Stimulated activated CD4-positive, alpha-beta T cell treated with anti-CD3 and anti-CD28 coated beads, Interleukin-4, amount 100 ng/mL, for 1 hour (primary cell): ENCODE measurements around the gene BPI.
"Not testable (repeated sequence)": the region's sequence is repeated elsewhere in the genome, so short reads cannot be mapped to it uniquely, and the experiment has no call there.

ENCODE experiments used
- DNase-seq: peaks from one replicate; pipeline ENCODE4 v3.0.0-alpha.2; 2020

The BPI gene

DNA sequence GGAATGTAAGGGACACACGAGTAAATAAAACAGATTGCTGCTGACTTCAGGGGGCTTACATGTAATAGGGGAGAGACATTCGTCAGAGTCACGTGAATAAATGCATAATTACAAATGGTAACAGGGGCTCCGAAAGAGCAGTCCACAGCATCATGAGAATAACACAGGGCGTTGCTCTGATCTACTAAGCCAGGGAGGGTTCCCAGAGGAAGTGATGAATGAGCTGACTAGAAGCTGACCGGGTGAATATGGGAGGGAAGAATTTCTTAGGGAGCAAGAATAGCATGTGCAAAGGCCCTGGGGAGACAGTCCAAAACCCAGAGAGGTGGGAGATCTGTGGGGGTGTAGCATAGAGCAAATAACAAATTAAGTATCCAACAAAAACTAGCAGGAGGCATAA lies 2.4 kb downstream of the BPI start:
- DNase-seq, result no peak

DNA sequence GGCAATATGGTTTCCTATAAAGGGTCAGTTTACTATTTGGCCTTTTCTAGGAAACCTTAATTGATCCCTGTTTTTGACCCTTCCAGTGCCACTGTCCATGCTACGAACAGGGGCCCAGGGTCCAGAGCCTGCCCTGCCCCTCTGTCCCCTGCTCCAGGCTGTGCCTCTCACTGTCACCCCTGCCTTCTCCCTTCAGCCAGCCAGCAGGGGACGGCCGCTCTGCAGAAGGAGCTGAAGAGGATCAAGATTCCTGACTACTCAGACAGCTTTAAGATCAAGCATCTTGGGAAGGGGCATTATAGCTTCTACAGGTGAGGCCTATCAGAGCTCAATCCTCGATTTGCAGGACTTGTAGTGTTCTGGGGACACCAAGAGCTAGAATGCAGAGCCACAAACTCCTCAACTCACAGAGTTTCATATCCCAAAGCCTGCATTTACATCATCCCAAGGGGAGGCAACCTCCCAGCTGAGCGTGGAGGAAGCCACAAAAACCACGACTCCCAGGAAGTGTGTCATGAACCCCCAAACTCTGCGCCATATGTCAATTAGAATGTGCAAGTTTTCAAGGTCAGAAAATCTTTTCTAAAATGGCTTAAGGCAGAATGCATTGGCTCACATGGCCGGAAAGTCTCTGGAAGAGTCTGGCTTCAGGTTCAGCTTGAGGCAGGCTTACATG lies 3.6 kb downstream of the BPI start:
- no peak for DNase-seq

DNA sequence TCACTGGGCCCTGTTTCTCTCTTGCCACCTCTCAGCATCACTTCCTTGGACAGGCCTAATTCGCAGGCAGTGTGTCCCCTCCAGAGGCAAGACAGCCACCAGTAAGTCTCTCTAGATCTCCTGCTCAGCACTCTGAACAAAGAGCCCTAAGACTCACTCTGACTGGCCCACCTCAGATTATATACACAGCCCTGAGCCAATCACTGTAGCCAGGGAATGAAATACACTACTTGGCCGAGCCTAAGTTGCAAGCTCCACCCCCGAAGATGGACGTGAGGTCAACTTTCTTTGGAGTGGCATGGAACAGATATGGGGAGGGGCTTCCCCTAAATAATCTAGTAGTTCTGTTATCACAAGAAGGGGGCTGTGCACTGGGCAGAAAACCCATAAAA lies 4.1 kb downstream of the BPI start:
- no peak for DNase-seq

- no peak for DNase-seq
Observed at GRCh38 chr20:38308447-38308846, 4.5 kb downstream of the BPI start.

DNA sequence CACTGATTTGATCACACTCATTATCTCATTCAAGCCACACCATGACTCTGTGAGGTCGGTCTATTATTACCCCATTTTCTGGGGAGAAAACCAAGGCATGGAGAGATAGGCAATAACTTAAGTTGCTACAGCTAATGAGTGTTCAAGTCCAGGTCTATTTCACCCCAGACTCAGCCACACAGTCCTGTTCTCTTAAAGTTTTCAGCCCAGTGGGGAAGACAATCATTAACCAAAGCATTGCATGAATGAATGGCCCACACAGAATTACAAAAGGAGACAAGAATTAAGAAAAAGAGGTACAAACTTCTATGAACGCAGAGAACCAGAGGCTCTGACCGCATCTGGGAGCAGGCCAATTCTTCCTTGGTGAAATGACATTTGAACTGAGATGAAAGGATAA lies 7.1 kb downstream of the BPI start:
- DNase-seq, result no peak

DNA sequence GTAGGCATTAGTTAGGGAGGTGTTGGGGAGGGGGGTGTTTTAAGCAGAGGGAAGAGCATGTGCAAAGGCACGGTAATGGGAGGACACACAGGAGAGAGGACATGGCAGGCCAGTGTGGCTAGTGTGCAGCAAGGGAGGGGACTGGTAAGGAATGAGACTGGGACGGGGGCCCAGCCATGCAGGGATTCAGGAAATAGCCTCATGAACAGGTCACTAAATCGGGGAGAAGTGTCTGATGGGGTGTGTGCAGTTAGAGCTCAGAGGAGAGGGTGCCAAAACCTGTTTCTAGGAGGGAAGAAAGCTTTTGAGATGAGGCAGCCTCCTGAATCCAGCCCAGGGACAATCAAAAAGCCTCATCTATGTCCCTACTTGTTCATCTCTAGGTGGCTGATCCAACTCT lies 7.5 kb downstream of the BPI start:
- no peak for DNase-seq

DNA sequence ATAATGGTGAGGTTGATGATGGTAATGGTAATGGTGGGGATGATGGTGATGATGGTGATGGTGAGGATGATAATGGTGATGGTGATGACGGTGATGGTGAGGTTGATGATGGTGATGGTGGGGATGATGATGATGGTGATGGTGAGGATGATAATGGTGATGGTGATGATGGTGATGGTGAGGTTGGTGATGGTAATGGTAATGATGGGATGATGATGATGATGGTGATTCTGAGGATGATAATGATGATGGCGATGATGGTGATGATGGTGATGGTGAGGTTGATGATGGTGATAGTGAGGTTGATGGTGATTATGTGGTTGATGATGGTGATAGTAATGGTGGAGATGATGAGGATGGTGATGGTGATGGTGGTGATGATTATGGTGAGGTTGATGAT lies 9.7 kb downstream of the BPI start:
- DNase-seq, result no peak

DNA sequence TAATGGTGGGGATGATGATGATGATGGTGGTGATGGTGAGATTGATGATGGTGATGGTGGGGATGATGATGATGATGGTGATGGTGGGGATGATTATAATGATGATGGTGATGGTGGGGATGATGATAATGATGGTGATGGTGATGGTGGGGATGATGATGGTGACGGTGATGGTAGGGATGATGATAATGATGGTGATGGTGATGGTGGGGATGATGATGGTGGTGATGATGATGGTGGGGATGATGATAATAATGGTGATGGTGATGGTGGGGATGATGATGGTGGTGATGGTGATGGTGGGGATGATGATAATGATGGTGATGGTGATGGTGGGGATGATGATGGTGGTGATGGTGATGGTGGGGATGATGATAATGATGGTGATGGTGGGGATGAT lies 10.4 kb downstream of the BPI start:
- not testable (repeated sequence) for DNase-seq

DNA sequence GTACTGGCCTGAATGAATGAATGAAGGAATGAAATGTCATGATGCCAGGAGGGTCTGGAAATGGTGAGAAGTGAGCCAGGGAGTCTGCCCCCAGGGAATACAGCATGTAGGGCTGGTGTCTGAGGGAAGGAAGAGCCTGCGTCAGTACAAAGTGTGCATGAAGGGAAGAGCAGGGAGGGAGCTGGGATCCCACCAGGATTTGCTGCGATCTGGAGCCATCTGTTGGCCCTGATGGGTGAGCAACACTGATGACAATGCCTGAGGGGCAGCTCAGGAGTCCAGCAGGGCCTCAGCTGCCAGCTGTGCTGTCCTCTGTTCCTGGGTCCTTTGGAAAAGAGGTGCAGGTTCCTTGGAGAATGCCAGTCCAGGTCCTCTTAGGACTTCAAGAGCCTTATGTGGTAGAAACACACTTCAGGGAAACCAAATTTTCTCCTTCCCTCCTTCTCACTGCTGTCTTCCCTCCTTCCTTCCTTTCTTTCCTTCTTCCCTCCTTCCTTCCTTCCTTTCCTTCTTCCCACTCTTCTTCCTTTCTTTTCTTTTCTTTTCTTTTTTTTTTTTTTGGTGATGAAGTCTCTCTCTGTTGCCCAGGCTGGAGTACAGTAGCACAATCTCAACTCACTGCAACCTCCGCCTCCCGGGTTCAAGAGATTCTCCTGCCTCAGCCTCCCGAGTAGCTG lies 11.5 kb downstream of the BPI start:
- DNase-seq, result no peak

GRCh38 chr20:38316341-38316740 lies 12.4 kb downstream of the BPI start:
- DNase-seq, result no peak

GRCh38 chr20:38317422-38317821 lies 13.5 kb downstream of the BPI start:
- DNase-seq, result no peak

- DNase-seq, result no peak
Observed at GRCh38 chr20:38320221-38320620, 16.3 kb downstream of the BPI start.

GRCh38 chr20:38321959-38322598 lies 18.1 kb downstream of the BPI start:
- DNase-seq, result no peak

- DNase-seq, result no peak
Observed at GRCh38 chr20:38324159-38324558, 20.2 kb downstream of the BPI start.

GRCh38 chr20:38325167-38325566 lies 21.2 kb downstream of the BPI start:
- no peak for DNase-seq

DNA sequence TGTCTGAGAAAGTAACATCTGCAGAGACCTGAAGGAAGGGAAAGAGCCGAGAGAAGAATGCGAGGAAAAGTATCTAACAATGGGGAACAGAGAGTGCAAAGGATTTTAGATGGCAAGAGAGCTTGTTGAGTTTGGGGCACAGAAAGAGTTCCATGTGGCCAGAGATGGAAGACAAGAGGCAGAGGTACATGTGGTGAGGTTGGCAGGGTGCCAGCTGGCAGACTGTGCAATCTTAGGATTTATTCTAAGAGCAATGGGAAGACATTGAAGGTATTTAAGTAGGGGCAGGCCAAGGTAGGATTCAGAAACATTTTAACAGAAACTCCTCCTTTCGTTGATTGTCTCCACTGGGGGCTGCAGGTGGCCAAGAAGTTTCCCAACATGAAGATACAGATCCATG lies 21.9 kb downstream of the BPI start:
- DNase-seq, result no peak

DNA sequence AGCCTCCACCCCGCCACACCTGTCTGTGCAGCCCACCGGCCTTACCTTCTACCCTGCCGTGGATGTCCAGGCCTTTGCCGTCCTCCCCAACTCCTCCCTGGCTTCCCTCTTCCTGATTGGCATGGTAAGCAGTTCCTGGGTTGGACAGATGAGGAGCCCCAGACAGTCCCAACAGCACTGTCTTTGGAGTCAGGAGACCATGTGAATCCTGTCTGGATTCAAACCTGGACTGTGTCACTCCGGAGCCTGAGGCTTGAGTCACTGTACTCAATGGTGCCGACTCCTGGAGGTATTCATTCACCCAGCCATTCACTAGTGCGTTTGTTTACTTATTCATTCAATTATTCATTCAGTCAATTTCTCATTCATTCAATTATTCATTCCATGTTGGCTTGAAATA lies 22.4 kb downstream of the BPI start:
- no peak for DNase-seq

- no peak for DNase-seq
Observed at GRCh38 chr20:38330638-38331037, 26.7 kb downstream of the BPI start.

DNA sequence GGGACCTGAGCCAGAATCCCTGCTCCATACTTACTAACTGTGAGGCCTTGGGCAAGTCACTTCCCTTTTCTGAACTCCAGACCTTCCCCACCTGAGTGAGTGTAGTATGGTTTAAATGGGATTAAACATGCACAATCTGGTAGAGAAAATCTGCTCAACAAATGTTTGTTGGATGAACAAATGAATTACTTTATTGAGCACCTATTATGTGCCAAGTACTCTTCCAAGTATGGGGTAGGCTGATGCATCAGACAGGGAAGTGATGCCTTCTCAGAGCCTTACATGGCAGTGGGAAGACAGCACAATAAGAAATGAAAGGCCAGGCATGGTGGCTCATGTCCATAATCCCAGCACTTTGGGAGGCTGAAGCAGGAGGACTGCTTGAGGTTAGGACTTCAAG lies 27.3 kb downstream of the BPI start:
- DNase-seq, result no peak

DNA sequence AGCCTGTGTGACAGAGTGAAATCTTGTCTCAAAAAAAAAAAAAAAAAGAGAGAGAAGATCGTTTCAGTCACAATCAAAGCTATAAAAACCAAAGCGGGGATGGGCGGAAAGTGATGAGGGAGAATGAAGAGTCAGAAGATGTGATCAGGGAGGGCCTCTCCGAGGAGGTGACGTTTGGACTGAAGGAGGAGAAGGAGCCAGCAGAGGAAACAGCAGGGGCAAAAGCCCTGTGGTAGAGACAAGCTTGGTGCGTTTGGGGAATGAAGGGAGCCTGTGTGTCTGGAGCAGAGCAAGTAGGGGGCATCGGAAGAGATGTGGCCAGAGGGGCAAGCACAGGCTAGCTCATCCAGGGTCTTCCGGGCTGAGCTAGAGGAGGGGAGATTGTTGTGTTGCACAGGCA lies 27.9 kb downstream of the BPI start:
- DNase-seq, result no peak

- DNase-seq, result no peak
Observed at GRCh38 chr20:38334016-38334415, 30.1 kb downstream of the BPI start.

DNA sequence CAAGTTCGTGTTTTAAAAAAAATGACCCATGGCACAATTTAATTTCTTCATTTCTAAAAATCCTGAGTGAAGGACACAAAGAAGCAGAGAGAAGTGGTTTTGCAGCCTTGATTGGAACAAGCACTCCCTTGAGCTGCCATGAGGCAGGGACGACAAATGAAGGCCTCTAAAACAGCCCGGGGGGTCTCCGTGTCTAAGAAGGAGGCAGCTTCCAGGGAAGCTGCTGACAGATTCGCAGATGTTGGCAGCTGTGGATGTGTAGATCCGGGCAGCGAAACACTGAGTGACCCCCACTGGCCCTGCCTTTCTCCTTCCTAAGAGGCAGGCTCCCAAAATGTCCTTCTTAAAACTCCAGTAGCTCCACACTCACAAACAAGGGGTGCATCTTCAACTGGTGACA lies 32.8 kb downstream of the BPI start:
- DNase-seq, result no peak

DNA sequence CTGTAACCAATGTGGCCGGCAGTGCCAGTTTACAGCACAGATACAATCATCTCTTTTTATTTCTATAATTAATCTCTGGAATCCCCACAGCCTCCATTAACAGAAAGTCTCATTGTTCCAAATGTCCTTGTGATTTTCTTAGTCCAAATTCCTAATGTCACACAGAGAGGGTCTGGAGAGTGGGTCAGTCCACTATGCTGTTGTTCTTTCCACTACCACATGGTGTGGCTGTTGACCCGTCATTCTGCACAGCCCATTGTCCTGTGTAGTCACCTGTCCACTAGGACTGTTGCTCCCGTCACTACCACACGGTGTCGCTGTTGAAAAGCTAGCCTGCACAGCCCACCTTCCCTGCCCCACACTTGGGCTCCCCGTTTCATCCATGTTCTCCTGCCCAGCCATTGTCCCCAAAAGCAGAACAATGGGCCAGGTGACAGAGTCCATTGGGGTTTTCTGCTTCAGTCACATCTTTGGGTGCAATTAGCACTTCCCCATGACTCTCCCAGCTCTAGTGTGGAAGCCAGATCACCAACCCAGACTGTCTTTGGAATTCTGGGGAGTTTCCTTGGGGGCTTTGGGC lies 33.7 kb downstream of the BPI start:
- no peak for DNase-seq

DNA sequence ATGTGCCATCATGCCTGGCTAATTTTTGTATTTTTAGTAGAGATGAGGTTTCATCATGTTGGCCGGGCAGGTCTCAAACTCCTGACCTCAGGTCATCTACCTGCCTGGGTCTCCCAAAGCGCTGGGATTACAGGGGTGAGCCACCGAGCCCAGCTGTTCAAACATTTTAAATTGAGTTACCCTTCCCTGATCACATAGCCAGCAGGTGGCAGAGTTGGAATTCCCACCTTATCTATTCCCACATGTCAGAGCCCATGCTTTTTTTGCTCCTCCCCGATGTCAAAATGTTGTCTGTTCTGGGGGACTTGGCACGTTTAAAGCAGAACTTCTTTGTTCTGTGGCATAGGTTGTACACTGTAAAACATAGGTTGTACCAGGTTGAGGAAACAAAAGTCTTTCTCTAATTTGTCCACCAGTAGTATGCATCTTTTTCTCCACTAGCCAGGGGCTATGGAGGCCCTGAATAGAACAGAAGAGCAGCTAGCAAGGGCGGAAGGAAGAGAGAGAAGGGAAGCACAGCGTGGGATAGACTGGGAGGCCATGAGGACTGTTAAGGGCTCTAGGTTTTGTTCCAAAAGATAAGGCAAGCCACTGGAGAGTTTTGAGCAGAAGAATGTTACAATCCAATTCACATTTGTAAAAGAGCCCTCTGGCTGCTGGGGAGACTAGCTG lies 35.0 kb downstream of the BPI start:
- no peak for DNase-seq
